ENCODE results near the gene THUMPD1. TPM values are rescaled to one million over a fixed set of nuclear protein-coding genes. Genes with fewer than 3 reads are reported as not detected.
"Not testable (repeated sequence)": the region's sequence is repeated elsewhere in the genome, so short reads cannot be mapped to it uniquely, and the experiment has no call there.

Gene THUMPD1
- polyA plus RNA-seq, 1 experiment, result 12.5 TPM

DNA sequence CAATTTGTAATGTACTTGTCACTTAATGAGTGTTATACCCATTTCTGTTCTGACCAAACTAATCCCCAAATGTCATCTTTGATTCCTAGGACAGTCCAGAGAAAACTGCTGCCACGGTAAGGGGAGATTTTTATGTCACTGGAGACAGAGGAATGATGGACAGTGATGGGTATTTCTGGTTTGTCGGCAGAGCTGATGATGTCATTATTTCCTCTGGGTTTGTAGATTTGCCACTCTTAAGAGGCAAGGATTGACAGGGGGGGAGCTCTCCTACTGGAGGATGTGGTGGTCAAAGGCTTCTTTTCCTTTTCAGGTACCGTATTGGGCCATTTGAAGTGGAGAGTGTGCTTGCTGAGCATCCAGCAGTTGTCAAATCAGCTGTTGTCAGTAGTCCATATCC, 12.5 kb downstream of the THUMPD1 start:
- DNase-seq (ENCODE audit: low read depth), result no peak
- CTCF ChIA-PET, result interaction anchor here (2.4 kb wide), 1 partner anchor 10 kb away, joined by 6 read pairs; no protein-coding TSS in a partner anchor
- Histone ChIP-seq H3K36me3 (ENCODE audit: control insufficient read depth, insufficient read depth, low read length) (no peaks in the 10 kb centered on the region), H3K27me3 (ENCODE audit: control insufficient read depth, insufficient read depth, low read length) (no peaks in the 10 kb centered on the region), H3K4me3 (ENCODE audit: low read depth, low read length) (no peak overlapping the region)
- TF ChIP-seq, protein P1, sequence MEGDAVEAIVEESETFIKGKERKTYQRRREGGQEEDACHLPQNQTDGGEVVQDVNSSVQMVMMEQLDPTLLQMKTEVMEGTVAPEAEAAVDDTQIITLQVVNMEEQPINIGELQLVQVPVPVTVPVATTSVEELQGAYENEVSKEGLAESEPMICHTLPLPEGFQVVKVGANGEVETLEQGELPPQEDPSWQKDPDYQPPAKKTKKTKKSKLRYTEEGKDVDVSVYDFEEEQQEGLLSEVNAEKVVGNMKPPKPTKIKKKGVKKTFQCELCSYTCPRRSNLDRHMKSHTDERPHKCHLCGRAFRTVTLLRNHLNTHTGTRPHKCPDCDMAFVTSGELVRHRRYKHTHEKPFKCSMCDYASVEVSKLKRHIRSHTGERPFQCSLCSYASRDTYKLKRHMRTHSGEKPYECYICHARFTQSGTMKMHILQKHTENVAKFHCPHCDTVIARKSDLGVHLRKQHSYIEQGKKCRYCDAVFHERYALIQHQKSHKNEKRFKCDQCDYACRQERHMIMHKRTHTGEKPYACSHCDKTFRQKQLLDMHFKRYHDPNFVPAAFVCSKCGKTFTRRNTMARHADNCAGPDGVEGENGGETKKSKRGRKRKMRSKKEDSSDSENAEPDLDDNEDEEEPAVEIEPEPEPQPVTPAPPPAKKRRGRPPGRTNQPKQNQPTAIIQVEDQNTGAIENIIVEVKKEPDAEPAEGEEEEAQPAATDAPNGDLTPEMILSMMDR (IDR thresholded peaks at IDR 0.05; ENCODE audit: insufficient read depth, low read depth, low read length), result no peak
- POLR2A ChIA-PET, result no interaction called here

DNA sequence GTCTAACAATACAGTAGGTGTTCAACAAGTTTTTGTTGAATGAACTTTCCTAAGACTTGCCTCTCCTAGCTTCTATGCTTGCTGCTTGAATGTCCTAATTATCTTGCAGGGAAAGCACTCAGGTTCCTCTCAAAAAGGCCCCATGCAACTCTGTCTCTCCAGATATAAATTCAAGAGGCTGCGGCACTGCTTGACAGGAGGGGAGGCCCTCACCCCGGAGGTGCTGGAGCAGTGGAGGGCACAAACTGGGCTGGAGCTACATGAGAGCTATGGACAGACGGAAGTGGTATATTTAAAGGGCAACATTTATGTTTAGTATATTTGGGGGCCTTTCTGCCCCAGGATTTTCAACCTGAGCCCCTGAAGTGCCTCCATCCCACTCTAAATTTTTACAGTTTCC, 14.4 kb downstream of the THUMPD1 start:
- no peaks in the 10 kb centered on the region for H3K36me3 ChIP-seq (ENCODE audit: control insufficient read depth, insufficient read depth, low read length)
- POLR2A ChIA-PET, result no interaction called here
- TF ChIP-seq, protein P1 (IDR thresholded peaks at IDR 0.05; ENCODE audit: insufficient read depth, low read depth, low read length), result no peak
- no peaks in the 10 kb centered on the region for H3K27me3 ChIP-seq (ENCODE audit: control insufficient read depth, insufficient read depth, low read length)
- no peak overlapping the region for H3K4me3 ChIP-seq (ENCODE audit: low read depth, low read length)
- no peak for DNase-seq (ENCODE audit: low read depth)
- CTCF ChIA-PET, result no interaction called here

- ChIA-PET CTCF (no interaction called here), POLR2A (no interaction called here)
- H3K27me3 ChIP-seq (ENCODE audit: control insufficient read depth, insufficient read depth, low read length), result no peaks in the 10 kb centered on the region
- TF ChIP-seq, protein P1 (IDR thresholded peaks at IDR 0.05; ENCODE audit: insufficient read depth, low read depth, low read length), result no peak
- no peak overlapping the region for H3K4me3 ChIP-seq (ENCODE audit: low read depth, low read length)
- DNase-seq (ENCODE audit: low read depth), result no peak
- no peaks in the 10 kb centered on the region for H3K36me3 ChIP-seq (ENCODE audit: control insufficient read depth, insufficient read depth, low read length)
These were observed 15.0 kb downstream of the THUMPD1 start for GRCh38 chr16:20726661-20727060.

GRCh38 chr16:20720251-20720650, 21.4 kb downstream of the THUMPD1 start:
- TF ChIP-seq, protein P1 (IDR thresholded peaks at IDR 0.05; ENCODE audit: insufficient read depth, low read depth, low read length), result no peak

GRCh38 chr16:20717718-20718117, 23.9 kb downstream of the THUMPD1 start:
- POLR2A ChIA-PET; H3K4me3 ChIP-seq (ENCODE audit: low read depth, low read length); H3K36me3 ChIP-seq (ENCODE audit: control insufficient read depth, insufficient read depth, low read length); H3K27me3 ChIP-seq (ENCODE audit: control insufficient read depth, insufficient read depth, low read length); DNase-seq (ENCODE audit: low read depth): not testable (repeated sequence)
- CTCF ChIA-PET, result interaction anchor here (2.0 kb wide), 1 partner anchor 13 kb away, joined by 7 read pairs; no protein-coding TSS in a partner anchor

More at GRCh38 chr16:20720251-20720650, 21.4 kb downstream of the THUMPD1 start:
- ChIA-PET CTCF (no interaction called here), POLR2A (no interaction called here)
- Histone ChIP-seq H3K27me3 (ENCODE audit: control insufficient read depth, insufficient read depth, low read length) (no peaks in the 10 kb centered on the region), H3K36me3 (ENCODE audit: control insufficient read depth, insufficient read depth, low read length) (no peaks in the 10 kb centered on the region), H3K4me3 (ENCODE audit: low read depth, low read length) (no peak overlapping the region)
- no peak for DNase-seq (ENCODE audit: low read depth)

DNA sequence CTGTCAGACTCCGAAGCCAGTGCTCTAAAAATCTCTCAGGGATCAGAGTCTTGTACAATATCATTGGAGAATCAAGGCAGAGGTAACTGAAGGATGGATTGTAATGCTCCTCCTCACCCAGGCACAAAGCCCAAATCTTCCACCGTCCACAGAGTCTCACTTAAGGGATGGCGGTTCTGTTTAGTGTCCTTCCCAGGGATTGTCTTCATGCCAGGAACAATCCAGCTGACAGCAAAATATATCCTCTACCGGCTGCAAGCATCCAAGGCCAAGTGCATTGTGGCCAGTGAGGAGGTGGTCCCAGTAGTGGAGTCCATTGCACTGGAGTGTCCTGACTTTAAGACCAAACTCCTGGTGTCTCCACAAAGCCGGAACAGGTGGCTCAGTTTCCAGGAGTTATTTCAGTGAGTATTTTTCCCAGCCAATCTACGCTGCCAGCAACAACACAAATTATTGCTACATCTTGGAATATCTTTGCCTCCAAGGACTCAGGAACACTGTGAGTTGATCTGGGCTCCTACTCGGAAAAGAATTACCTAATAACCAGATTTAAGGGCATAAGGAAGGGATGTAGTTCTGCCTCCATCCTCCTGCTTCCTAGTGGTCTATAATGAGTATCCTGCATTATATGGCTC, 30.2 kb downstream of the THUMPD1 start:
- no peak for DNase-seq (ENCODE audit: low read depth)
- ChIA-PET CTCF (no interaction called here), POLR2A (no interaction called here)
- H3K4me3 ChIP-seq (ENCODE audit: low read depth, low read length), result no peak overlapping the region
- TF ChIP-seq, protein P1 (IDR thresholded peaks at IDR 0.05; ENCODE audit: insufficient read depth, low read depth, low read length), result no peak
- H3K36me3 ChIP-seq (ENCODE audit: control insufficient read depth, insufficient read depth, low read length), result no peaks in the 10 kb centered on the region
- no peaks in the 10 kb centered on the region for H3K27me3 ChIP-seq (ENCODE audit: control insufficient read depth, insufficient read depth, low read length)

GRCh38 chr16:20708129-20708528, 33.5 kb downstream of the THUMPD1 start:
- CTCF ChIA-PET; DNase-seq (ENCODE audit: low read depth): not testable (repeated sequence)

More at GRCh38 chr16:20708129-20708528, 33.5 kb downstream of the THUMPD1 start:
- POLR2A ChIA-PET; H3K4me3 ChIP-seq (ENCODE audit: low read depth, low read length); H3K27me3 ChIP-seq (ENCODE audit: control insufficient read depth, insufficient read depth, low read length); H3K36me3 ChIP-seq (ENCODE audit: control insufficient read depth, insufficient read depth, low read length): not testable (repeated sequence)

All from BJ (cell line).